K562 (cell line): ENCODE data around the gene AREL1. TPM values are rescaled to one million over a fixed set of nuclear protein-coding genes. Genes with fewer than 3 reads are reported as not detected.

Experiments used
- ATAC-seq: fragments of 200-7000 bp; cut with Tn5 transposase; 3 replicates; pipeline ENCODE4 v1.9.1; 2020; ENCODE audit warnings: moderate library complexity
- BruUV-seq: library from RNA; stranded (reverse); fragments of 400-500 nt; replicated peaks from 2 replicates; lab custom pipeline; 2021; lab: Mats Ljungman, UMichigan
- CTCF ChIA-PET: fragments of 300-600 bp; formaldehyde crosslinking; extraction: SDS; loops from one replicate; lab custom pipeline; 2021; ENCODE audit warnings: low intra/inter-chr PET ratio; lab: Yijun Ruan, JAX
- POLR2A ChIA-PET: fragments of 300-600, 350-650 bp; sonication (Branson Sonifier 250); formaldehyde crosslinking; extraction: SDS; loops from one replicate; lab custom pipeline; 2021; ENCODE audit warnings: antibody characterized with exemption, inconsistent platforms; lab: Yijun Ruan, JAX
- DNase-seq, 4 experiments: peaks; one replicate each; pipeline versions ENCODE4 v3.0.0 to v3.0.0-alpha.2; 2011 to 2018; ENCODE audit warnings: low spot score in 3 of 4, mixed read lengths in 3 of 4; ENCODE audit errors: extremely low read depth in 1 of 4
- FAIRE-seq: peaks from 2 replicates; lab custom pipeline; 2011; peaks lifted over from hg19 to GRCh38; lab: Jason Lieb, UNC
- H2AFZ ChIP-seq: 2 replicates; pipeline ENCODE4 v1.6.0; 2011; ENCODE audit warnings: low read depth, low read length, control low read depth, inconsistent platforms
- H3K27ac ChIP-seq: fragments of 200-600 bp; 3 replicates; pipeline ENCODE4 v1.8.0; 2011; ENCODE audit warnings: low read depth, mild to moderate bottlenecking, control low read depth, inconsistent platforms, low read length, moderate library complexity, mixed read lengths; ENCODE audit errors: extremely low read depth
- H3K27me3 ChIP-seq, 2 experiments: fragments of 300-600 bp in 1 of 2; 2 replicates in 1 of 2; 3 replicates in 1 of 2; pipeline versions ENCODE4 v1.6.0 to v1.8.0; 2011; ENCODE audit warnings: inconsistent platforms in 2 of 2, low read length in 2 of 2, mild to moderate bottlenecking in 1 of 2, mixed read lengths in 1 of 2, moderate library complexity in 1 of 2; ENCODE audit not compliant: control insufficient read depth in 2 of 2, insufficient read depth in 2 of 2
- H3K36me3 ChIP-seq: fragments of 300-600 bp; 3 replicates; pipeline ENCODE4 v1.8.0; 2011; ENCODE audit warnings: mild to moderate bottlenecking, low read length, inconsistent platforms; ENCODE audit not compliant: control insufficient read depth, insufficient read depth
- H3K4me1 ChIP-seq, 2 experiments: fragments of 200-600 bp in 1 of 2; replicated peaks in 1 of 2; 2 replicates in 1 of 2; 3 replicates in 1 of 2; pipeline versions ENCODE4 v1.5.1 to v1.8.0; 2011; ENCODE audit warnings: inconsistent platforms in 2 of 2, low read length in 2 of 2, mild to moderate bottlenecking in 1 of 2, mixed read lengths in 1 of 2, moderate library complexity in 1 of 2; ENCODE audit not compliant: control insufficient read depth in 2 of 2, insufficient read depth in 2 of 2
- H3K4me2 ChIP-seq: 2 replicates; pipeline ENCODE4 v1.6.1; 2011; ENCODE audit warnings: low read length, control low read depth, inconsistent platforms, mixed read lengths; ENCODE audit not compliant: insufficient read depth
- H3K4me3 ChIP-seq: fragments of 200-600 bp; sonication (generic), shearing (Covaris generic); 2 replicates; pipeline ENCODE4 v1.5.1; 2016; ENCODE audit warnings: control low read depth, inconsistent platforms
- H3K79me2 ChIP-seq: fragments of 200-600 bp; 3 replicates; pipeline ENCODE4 v1.8.0; 2011; ENCODE audit warnings: low read length, inconsistent platforms; ENCODE audit not compliant: control insufficient read depth, insufficient read depth
- H3K9ac ChIP-seq, 2 experiments: 2 replicates each; pipeline versions ENCODE4 v1.6.0 to v1.6.1; 2011; ENCODE audit warnings: low read depth in 2 of 2, low read length in 2 of 2, control low read depth in 1 of 2, inconsistent platforms in 1 of 2, mild to moderate bottlenecking in 1 of 2, mixed read lengths in 1 of 2; ENCODE audit not compliant: insufficient read depth in 1 of 2
- H3K9me1 ChIP-seq: one replicate; pipeline ENCODE4 v1.6.0; 2011; ENCODE audit warnings: inconsistent platforms, mild to moderate bottlenecking, low read length, moderate library complexity; ENCODE audit not compliant: control insufficient read depth, insufficient read depth
- H3K9me3 ChIP-seq: replicated peaks from 2 replicates; pipeline ENCODE4 v1.5.1; 2011; ENCODE audit warnings: low read depth, low read length, inconsistent platforms; ENCODE audit not compliant: control insufficient read depth, insufficient read depth
- H4K20me1 ChIP-seq: replicated peaks from 2 replicates; pipeline ENCODE4 v1.6.1; 2011; ENCODE audit warnings: low read length, inconsistent platforms, mixed read lengths; ENCODE audit not compliant: control insufficient read depth, insufficient read depth
- EWSR1 ChIP-seq: fragments of 450-650 bp; IDR thresholded peaks from 2 replicates; pipeline ENCODE4 v1.6.1; 2018; ENCODE audit warnings: borderline replicate concordance, mild to moderate bottlenecking, low read depth, moderate library complexity; ENCODE audit not compliant: partially characterized antibody
- PCBP2 ChIP-seq: fragments of 200-400 bp; formaldehyde crosslinking; IDR thresholded peaks from 2 replicates; pipeline ENCODE4 v1.6.1; 2018; ENCODE audit warnings: low read length, low read depth, mild to moderate bottlenecking, moderate library complexity; ENCODE audit not compliant: poor library complexity, severe bottlenecking
- WGBS: fragments of 100-300 bp; shearing (Covaris generic); methylation state at CpG from one replicate; pipeline ENCODE4 v1.1.6; 2016; ENCODE audit warnings: low coverage, mixed read lengths; ENCODE audit not compliant: insufficient coverage; ENCODE audit errors: missing lambda C conversion rate; 5-methylcytosine and 5-hydroxymethylcytosine counted together
- in situ Hi-C: fragments of 300-500 bp; cut with MboI; formaldehyde crosslinking; loops from 4 replicates; pipeline ENCODE4 v1.15.0; 2018; ENCODE audit warnings: inconsistent platforms, mixed read lengths
- intact Hi-C: fragments of 100-400 bp; cut with micrococcal nuclease; formaldehyde crosslinking; loops from 2 replicates; pipeline ENCODE4 v1.14.2; 2022
- polyA plus RNA-seq, 8 experiments: library from polyadenylated mRNA; depleted of rRNA in 4 of 8; stranded (reverse) in 5 of 8; unstranded in 3 of 8; fragments of >200 nt; fragmentation: Nextera tagmentation in 2 of 8; fragmentation: Illumina TruSeq in 1 of 8; extraction: Ambion mirVana in 2 of 8; extraction: Trizol in 1 of 8; gene quantifications; 2 replicates each; pipeline versions ENCODE4 v1.2.1 to v1.2.3, GENCODE V29; 2011 to 2014; ENCODE audit warnings: inconsistent platforms in 1 of 8, missing spikeins in 1 of 8
- total RNA-seq, 7 experiments: library from RNA; depleted of rRNA in 6 of 7; stranded (reverse); fragments of >200 nt in 6 of 7; fragmentation: Illumina TruSeq in 2 of 7; extraction: Trizol in 2 of 7; gene quantifications; 2 replicates each; pipeline versions ENCODE4 v1.2.1 to v1.2.3, GENCODE V29; 2011 to 2021; ENCODE audit warnings: low replicate concordance in 1 of 7

AREL1 gene
- total and polyA plus RNA-seq, 9 of the 15 experiments (the other 6 are each of a cell fraction or from before 2014, with no cell fraction given): 6.0 to 24.8 (median 16.6) TPM

DNA sequence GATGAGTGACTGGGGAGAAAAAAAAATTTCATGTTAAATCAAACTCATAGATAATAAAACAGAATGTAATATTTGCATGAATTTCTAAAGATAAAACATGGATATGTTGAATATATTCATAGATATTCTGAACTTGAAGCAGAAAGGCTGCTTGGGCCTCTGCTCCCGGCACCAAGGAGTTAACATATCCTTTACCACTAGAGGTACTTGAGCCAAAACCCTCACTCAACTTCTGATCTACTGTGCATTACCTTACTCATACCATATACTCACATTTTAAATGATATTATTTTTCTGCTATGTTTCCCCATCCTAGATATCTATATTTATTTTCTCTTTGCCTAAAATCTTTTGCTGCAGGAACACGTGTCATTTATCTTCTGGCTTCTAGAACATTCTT is 14.9 kb downstream of the AREL1 start:
- FAIRE-seq (no peak), DNase-seq (no peak), ATAC-seq (no peak)
- Histone ChIP-seq H3K4me2 (no peak overlapping the region), H3K36me3 (peaks cover 18% of the 10 kb centered on the region; the same call in 1 of the 3 replicates), H2AFZ (no peak overlapping the region), H3K27me3 (no peaks in the 10 kb centered on the region), H4K20me1 (no peaks in the 10 kb centered on the region), H3K4me3 (no peak overlapping the region), H3K4me1 (peaks cover 0 to 9% of the 10 kb centered on the region in 2 experiments; a peak in 2 of 5 replicates), H3K27ac (no peak overlapping the region), H3K79me2 (peaks cover 26% of the 10 kb centered on the region), H3K9me3 (no peaks in the 10 kb centered on the region; the same call in 1 of the 2 replicates), H3K9me1 (peaks cover 4% of the 10 kb centered on the region), H3K9ac (no peak overlapping the region)
- intact Hi-C loops: no loop called here
- ChIA-PET CTCF (interaction anchor here (0.6 kb wide), 1 partner anchor 19 kb away, joined by 3 read pairs; no protein-coding TSS in a partner anchor), POLR2A (no interaction called here)
- TF ChIP-seq PCBP2: no peak
- in situ Hi-C loops: no loop called here
- WGBS: 97% methylated on average over 2 of the region's 2 CpGs
- no TSS peak for BruUV-seq

DNA sequence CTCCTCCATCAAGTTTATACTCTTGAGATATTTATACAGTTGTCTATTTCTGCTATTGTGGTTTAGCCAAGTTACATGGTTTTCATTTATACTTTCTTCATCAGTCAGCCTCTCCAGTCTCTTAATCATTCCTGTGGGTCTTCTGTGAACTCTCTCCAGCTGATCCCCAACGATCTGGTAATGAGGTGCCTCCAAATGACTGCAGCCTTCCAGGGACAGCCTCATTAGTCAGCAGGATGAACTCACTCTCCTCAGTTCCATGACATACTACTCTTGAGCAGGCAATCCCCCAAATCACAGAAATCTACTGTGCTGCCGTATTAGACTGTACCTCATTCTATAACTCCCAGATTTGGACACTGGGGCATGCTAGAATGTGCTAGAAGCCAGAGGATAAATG is 15.3 kb downstream of the AREL1 start:
- Histone ChIP-seq H3K4me3 (no peak overlapping the region), H3K36me3 (peaks cover 18% of the 10 kb centered on the region; the same call in 1 of the 3 replicates), H3K27ac (no peak overlapping the region), H3K4me1 (peaks cover 0 to 9% of the 10 kb centered on the region in 2 experiments; a peak in 2 of 5 replicates), H3K4me2 (no peak overlapping the region), H2AFZ (no peak overlapping the region), H4K20me1 (no peaks in the 10 kb centered on the region), H3K27me3 (no peaks in the 10 kb centered on the region), H3K9ac (no peak overlapping the region), H3K79me2 (peaks cover 28% of the 10 kb centered on the region), H3K9me3 (no peaks in the 10 kb centered on the region; the same call in 1 of the 2 replicates), H3K9me1 (peaks cover 4% of the 10 kb centered on the region)
- no TSS peak for BruUV-seq
- ATAC-seq (no peak), DNase-seq (no peak), FAIRE-seq (no peak)
- 65% methylated on average over 2 of the region's 2 CpGs for WGBS
- POLR2A ChIA-PET: interaction anchor here (1.1 kb wide), 1 partner anchor 9 kb away, joined by 3 read pairs; no protein-coding TSS in a partner anchor
- CTCF ChIA-PET: interaction anchor here (0.6 kb wide), 1 partner anchor 19 kb away, joined by 3 read pairs; no protein-coding TSS in a partner anchor
- TF ChIP-seq EWSR1: no peak
- intact Hi-C loops: no loop called here
- in situ Hi-C loops: no loop called here
